HG03442 (cell line): Measurements from ENCODE around the gene SLC26A1.
"Not testable (repeated sequence)": the region's sequence is repeated elsewhere in the genome, so short reads cannot be mapped to it uniquely, and the experiment has no call there.

Source experiments
- ATAC-seq: cut with Tn5 transposase; IDR thresholded peaks from one replicate; pipeline ENCODE4 v1.9.1; 2021; ENCODE audit warnings: mild to moderate bottlenecking, moderate library complexity; ENCODE audit not compliant: unreplicated experiment

The SLC26A1 gene

DNA sequence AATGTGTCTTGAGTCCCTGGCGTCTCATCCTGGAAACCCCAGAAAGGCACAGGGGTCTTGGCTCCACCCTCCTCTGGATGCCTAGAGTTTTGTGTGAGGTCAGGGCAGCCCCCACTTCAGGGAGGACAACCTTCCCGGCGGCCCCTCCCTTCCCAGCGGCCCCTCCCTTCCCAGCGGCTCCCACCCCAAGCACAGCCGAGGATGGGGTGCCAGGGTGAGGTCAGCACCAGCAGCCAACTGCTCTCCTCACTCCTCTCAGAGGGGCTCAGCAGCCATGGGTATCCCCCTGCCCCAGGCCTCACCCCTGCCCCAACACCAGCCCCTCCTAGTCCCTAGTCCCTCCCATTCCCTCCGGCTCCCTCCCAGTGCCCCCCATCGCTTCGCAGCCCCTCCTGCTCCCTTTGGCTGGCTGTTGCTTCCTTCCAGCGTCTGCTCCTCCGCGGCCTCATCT, 37.2 kb downstream of the SLC26A1 start:
- no peak for ATAC-seq

DNA sequence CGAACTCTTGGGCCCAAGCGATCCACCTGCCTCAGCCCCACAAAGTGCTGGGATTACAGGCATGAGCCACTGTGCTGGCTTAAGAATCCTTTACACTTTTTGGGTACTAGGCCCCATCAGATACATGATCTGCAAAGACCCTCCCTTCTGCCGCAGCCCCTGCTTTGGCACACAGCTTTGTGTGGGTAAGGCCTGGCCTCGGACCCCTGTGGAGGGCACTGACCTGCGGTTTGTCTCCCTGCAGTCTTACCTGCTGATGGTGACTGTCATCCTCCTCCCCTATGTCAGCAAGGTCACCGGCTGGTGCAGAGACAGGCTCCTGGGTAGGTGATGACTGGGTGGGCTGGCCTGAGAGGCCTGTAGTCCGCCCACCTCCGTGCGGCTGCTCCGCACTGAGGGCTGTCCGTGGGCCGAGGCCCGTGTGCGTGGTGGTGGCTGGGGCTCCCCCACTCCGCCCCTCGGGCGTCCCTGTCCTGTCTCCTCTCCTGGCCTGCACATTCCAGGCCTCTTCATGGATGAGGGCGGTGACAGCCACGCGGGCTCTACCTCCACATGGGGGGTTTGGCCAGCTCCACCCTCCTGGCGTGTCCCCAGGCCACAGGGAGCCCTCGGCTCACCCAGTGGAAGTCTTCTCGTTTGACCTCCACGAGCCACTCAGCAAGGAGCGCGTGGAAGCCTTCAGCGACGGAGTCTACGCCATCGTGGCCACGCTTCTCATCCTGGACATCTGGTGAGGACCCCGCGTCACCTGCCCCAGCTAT, 37.9 kb downstream of the SLC26A1 start:
- no peak for ATAC-seq

DNA sequence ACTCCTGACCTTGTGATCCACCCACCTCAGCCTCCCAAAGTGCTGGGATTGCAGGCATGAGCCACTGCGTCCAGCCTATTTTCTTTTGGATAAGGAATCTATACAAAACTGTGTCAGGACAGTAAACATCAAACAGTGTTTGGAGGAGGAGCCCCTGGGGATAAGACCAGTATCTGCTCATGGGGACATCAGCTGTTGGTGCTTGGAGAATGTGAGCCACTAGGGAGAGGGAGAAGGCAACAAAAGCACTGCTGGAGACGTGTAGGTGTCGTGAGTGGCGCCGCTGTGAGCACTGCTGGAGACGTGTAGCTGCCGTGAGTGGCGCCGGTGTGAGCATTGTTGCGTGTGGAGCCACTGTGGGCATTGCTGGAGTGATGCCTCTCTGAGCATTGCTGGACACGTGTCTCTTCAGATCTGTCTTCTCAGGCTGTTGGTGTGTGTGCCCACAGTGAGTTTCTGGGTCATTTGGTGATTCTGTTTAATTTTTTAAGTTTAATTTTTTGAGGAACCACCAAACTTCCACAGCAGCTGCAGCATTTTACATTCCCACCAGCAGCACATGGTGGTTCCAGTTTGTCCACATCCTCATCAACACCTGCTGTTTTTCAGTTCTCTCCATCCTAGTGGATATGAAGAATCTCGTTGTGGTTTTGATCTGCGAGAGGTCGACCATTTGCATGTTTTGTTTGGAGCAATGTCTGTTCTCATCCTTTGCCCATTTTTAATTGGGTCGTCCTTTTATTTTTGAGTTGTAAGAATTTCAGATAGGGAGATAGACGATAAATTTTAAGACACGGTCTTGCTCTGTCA, 38.8 kb downstream of the SLC26A1 start:
- no peak for ATAC-seq

DNA sequence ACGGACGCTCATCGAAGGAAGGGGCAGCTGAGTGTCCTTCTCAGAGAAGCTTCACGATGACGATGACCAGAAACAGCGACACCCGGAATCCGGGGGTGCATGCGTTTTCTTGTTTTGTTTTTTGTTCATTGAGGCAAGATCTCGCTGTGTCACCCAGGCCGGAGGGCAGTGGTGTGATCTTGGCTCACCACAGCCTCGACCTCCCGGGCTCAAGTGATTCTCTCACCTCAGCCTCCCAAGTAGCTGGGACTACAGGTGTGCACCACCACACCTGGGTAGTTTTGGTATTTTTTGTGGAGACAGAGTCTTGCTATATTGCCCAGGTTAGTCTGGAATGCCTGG, 39.7 kb downstream of the SLC26A1 start:
- ATAC-seq, result no peak

DNA sequence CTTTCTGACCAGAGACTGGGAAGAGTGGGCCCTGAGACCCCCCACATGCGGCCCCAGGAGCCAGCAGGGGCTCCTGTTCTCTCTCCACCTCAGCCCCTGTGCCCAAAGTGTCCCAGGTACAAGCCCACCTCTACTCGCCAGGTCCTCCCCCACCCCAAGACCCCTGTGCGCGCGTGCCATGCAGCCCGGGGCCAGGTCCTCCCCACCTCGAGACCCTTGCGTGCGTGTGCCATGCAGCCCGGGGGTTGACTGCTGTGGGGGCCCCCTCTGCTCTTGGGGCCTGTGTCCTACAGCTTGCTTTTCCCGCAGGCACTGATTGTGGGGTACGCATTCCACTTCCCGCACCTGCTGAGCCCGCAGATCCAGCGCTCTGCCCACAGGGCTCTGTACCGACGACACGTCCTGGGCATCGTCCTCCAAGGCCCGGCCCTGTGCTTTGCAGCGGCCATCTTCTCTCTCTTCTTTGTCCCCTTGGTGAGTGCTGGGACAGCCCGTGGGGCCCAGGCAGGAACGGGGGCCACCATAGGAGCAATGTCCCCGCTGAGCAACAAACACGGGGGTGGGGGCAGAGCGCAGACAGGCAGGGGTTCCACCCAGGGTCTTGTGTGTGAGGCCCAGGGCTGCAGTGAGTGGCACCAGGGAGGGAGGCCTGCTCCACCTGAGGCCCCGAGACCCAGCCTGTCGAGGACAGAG, 40.2 kb downstream of the SLC26A1 start:
- ATAC-seq, result no peak

DNA sequence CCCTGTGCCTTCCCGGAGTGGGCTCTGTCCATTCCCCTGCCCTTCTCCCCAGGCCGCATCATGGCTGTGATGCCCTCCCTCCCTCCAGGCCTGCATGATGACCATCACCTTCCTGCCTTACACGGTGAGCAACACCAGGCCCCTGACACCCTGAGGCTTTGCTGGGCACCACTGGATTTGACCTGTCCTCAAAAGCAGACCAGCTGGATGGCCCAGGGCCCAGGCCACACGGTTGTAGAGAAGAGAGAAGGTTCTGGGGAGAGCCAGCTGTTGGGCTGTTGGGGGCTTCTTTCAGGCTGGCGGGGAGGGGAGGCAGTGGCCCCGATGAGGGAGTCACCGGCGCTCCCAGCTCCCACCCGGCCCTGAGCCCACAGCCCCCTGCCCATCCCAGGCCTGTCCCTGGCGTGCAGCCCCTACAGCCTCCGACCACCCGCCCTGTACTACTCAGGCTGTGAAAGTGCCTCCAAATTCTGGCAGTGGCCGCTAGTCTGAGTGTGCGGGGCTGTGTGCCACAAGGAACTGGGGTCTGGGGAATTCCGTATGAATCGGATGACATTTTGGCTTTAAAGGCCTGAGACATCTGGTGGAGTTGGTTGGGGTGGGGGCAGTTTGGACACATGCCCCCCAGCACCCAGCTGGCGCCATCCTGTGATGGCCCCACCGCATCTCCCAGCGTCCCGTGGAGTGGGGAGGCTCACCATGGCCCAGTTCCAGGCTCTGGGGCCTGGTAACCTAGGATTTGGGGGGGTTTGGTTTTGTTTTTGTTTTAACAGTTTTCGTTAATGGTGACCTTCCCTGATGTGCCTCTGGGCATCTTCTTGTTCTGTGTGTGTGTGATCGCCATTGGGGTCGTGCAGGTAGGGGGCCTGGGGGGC, 41.4 kb downstream of the SLC26A1 start:
- no peak for ATAC-seq

DNA sequence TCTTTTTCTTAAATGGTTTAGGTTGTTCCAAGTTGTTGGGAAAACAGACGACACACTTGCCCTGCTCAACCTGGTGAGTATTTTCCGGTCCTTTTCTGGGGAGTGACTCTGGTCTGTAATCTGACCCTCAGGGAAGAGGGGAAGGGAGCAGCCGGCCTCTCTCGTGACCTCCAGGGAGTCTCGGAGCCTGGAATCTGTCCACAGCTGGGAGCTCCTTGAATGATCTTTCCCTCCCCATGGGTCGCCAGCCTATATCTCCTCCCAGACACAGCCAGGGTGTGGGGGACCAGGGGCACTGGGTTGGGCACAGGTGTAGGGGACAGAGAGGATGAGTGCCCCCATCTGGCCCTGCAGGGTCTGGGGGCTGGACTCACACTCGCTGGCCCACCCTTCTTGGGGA, 42.0 kb downstream of the SLC26A1 start:
- ATAC-seq, result no peak

DNA sequence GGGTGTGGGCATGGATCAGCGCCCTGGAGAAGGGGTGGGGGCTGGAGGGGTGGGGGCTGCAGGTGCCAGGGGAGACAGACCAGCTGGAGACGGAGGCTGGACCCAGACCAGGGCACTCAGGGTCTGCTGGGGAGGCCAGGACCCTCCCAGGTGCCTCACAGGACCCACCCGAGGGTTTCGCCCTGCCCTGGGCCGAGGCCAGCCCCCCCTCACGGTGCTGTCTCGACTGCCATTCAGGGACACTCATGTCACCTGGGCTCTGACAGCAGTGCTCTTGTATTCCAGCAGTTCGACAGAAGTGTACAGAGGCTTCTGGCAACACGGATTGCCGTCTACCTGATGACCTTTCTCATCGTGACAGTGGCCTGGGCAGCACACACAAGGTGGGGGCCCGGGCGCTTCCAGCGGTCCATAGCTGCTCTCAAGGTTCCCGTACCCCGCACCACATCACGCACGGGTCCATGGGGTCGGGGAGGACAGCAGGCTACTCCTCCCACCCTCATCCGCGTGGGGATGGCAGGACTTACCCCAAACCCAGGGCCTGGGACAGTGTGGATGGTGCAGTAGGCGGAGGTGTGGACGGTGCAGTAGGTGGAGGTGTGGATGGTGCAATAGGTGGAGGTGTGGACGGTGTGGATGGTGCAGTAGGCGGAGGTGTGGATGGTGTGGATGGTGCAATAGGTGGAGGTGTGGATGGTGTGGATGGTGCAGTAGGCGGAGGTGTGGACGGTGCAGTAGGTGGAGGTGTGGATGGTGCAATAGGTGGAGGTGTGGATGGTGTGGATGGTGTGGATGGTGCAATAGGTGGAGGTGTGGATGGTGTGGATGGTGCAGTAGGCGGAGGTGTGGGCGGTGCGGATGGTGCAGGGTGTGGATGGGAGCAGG, 42.8 kb downstream of the SLC26A1 start:
- no peak for ATAC-seq

DNA sequence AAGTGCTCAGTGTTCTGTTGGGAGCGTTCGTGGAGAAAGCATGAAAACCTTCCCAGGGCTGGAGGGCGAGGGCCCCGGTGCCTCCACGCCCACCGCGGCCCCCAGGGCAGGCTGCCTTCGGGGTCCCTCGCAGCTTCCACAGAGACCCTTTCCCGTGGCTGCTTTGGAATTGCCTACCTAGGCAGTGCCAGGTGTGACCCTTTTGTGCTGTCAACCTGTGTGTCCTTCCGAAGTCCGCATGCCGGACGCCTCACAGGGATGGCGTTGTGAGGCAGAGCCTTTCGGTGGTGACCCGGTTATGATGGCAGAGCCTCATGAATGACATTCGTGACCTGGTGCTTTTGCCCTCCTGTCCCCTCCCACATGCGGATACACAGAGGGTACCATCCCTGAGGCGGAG, 43.5 kb downstream of the SLC26A1 start:
- no peak for ATAC-seq

DNA sequence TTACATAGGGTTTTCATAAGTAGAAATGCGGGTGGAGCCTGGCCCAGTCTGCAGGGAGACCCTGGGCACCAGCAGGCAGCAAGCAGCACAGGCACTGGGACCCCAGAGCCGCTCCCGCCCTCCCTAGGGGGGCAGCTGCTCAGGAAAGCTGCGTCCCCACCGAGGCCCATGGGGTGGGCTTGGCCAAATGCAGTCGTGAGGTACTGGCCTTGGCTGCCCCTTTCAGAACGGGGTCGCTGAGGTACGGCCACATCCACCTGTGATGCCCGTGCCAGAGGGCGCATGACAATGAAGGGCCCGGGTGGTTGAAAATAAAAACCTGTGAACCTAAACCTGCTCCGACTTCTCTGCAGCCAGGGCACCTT, 44.3 kb downstream of the SLC26A1 start:
- ATAC-seq, result no peak

DNA sequence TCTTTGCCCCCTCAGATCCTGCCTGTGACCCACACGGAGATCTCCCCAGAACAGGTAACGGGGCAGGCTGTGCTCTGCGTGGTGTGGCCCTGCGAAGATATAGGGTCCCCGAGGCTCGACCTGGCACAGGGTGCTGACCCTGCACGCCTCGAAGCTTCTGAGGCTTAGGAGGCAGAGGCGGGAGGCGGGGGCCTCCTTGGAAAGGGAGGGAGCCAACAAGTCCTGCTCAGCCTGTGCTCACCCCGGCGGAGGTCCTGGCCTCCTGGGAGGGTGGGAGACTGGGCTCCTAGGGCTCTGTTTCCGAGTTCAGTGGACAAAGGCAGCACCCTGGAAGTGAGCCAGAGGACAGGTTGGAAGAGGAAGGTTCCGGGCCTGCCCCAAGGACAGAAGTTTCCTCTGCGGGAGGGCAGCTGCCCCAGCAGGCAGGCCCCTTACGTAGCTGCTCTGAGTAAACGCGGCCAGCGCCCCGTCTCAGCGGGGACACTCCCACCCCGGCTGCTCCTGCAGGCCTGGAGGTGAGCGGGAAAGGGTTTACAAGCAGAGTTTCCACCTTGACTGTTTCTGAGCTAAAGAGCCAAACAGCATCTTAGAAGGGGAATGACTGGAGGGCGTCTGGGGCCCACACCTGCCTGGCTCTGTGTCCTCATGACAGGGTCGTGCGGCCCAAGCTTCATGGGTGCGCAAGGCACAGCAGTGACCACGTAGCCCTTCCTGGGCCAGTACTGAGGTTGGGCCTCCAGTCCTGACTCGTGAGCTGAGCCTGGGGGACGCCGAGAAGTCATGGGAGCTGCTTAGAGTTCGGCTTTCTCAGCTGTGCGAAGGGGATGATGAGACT, 44.9 kb downstream of the SLC26A1 start:
- no peak for ATAC-seq

DNA sequence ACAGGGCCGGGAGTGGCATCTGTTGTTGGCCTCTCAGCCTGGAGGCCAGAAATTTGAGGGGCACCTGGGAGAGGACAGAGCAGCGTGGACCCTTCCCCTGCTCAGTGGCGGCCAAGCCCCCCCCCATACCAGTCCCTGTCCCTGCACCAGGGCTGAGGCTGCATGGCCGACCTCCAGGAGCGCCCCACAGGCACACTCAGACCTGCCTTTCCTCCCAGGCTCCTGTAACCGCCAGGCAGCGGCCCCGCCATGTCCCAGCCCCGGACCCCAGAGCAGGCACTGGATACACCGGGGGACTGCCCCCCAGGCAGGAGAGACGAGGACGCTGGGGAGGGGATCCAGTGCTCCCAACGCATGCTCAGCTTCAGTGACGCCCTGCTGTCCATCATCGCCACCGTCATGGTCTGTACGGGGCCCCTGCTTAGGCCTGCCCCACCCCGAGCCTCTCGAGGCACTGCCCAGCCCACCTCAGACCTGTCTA, 45.7 kb downstream of the SLC26A1 start:
- ATAC-seq, result no peak

DNA sequence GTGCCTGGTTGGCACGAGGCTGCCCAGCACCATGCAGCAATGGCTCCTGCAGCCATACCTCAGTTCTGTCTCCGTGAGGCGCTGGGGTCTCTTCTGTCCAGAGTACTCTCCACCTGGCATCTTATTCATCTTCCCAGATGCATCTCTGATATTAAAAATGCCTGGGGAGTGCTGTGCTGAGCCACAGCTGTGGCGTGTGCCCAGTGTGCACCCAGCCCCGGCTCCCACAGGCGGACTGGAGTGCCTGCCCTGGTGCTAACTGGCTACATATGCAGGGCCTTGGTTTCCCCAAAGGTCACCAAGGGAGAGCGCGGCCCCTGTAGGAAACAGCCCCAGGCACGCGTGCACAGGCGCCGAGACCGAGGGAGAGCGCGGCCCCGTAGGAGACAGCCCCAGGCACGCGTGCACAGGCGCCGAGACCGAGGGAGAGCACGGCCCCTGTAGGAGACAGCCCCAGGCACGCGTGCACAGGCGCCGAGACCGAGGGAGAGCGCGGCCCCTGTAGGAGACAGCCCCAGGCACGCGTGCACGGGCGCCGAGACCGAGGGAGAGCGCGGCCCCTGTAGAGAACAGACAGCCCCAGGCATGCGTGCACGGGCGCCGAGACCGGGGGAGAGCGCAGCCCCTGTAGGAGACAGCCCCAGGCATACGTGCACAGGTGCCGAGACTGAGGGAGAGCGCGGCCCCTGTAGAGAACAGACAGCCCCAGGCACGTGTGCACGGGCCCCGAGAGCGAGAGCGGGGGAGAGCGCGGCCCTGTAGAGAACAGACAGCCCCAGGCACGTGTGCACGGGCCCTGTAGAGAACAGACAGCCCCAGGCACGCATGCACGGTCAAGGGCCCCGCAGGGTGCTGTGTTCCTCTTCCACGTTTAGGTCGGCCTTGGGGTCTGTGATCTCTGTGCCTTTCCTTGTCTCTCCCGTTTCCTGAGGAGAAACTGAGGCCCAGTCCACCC, 46.4 kb downstream of the SLC26A1 start:
- ATAC-seq, result no peak

DNA sequence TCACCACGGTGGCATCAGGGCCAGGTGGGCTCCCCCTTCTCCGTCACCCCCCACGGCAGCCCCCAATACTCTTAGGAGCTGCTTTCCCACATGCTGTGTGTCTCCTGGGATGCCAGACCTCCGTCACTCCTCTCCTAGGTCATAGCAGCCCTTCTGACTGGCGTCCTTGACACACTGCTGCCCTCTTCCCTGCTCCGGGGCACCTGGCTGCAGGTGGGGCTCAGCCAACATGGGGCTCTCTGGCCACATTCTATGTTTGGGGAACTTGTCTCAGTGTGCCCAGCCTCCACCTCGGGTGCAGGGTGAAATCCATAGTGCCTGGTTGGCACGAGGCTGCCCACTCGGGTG, 47.1 kb downstream of the SLC26A1 start:
- no peak for ATAC-seq

DNA sequence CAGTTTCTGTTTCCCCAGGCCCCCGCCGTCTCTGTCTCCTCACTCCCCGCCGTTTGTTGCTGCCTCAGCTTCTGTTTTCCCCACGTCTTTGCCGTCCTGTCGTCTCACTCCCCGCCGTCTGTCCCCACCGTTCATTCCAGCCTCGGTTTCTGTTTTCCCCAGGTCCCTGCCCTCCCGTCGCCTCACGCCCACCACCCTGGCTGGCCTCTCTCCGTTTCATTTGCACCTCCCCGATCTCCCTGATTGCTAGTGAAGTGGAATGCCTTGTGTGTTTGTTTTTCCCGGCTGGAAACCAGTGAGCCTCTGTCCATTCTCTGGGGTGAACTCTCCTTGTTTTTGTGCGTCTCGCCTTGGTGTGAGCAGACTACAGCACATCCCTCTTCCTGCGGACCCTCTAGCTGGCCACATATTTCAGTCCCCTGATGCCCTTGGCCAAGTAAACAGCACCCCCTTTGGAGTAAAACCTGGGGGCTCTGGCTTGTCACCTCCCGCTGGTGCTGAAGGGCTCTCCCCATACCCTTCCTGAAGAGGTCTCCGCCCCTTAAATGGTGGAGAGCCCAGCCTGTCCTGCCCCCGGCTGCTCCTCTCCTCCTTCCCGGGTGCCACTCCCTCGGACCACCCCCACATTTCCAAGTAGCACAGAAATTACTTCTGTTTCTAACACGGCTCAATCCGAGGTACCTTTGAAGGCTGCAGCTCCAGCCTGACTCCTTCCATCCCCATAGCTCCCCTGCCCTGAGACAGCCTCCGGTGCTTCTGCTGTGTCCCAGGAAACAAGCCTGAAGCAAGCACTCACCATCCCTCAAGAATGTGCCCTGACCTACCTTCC, 47.7 kb downstream of the SLC26A1 start:
- no peak for ATAC-seq

DNA sequence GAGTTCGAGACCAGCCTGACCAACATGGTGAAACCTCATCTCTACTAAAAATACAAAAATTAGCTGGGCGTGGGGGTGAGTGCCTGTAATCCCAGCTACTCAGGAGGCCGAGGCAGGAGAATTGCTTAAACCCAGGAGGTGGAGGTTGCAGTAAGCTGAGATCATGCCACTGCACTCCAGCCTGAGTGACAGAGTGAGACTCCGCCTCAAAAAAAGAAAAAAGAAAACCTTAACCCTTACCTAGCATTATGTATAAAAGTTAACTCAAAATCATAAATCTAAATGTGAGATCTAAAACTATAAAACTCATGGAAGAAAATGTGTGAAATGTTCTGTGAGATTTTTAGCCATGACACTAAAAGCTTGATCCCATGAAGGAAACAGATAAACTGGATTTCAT, 53.7 kb downstream of the SLC26A1 start:
- ATAC-seq, result not testable (repeated sequence)
